BLaER1 treated with 17β-estradiol and CSF1 and Interleukin-3, amounts not matched to agents 10 nM and 100 nM (cell line): ENCODE data around the gene SLC35F3.

ENCODE experiments used
- H3K27ac ChIP-seq, 11 experiments: shearing (Covaris generic); formaldehyde crosslinking; 2 replicates each; pipeline ENCODE4 v1.8.1; 2022
- H3K27me3 ChIP-seq, 11 experiments: shearing (Covaris generic); formaldehyde crosslinking; 2 replicates each; pipeline ENCODE4 v1.8.1; 2022
- H3K36me3 ChIP-seq, 11 experiments: shearing (Covaris generic); formaldehyde crosslinking; 2 replicates each; pipeline ENCODE4 v1.8.1; 2022
- H3K4me1 ChIP-seq, 10 experiments: shearing (Covaris generic); formaldehyde crosslinking; 2 replicates each; pipeline ENCODE4 v1.8.1; 2022
- H3K4me2 ChIP-seq, 11 experiments: shearing (Covaris generic); formaldehyde crosslinking; 2 replicates each; pipeline ENCODE4 v1.8.1; 2022
- H3K4me3 ChIP-seq, 10 experiments: shearing (Covaris generic); formaldehyde crosslinking; 2 replicates each; pipeline ENCODE4 v1.8.1; 2022
- H3K9ac ChIP-seq, 11 experiments: shearing (Covaris generic); formaldehyde crosslinking; 2 replicates each; pipeline ENCODE4 v1.8.1; 2022
- H3K9me3 ChIP-seq, 11 experiments: shearing (Covaris generic); formaldehyde crosslinking; replicated peaks in 1 of 11; 2 replicates each; pipeline ENCODE4 v1.8.1; 2022
- H4K20me1 ChIP-seq, 11 experiments: shearing (Covaris generic); formaldehyde crosslinking; 2 replicates each; pipeline ENCODE4 v1.8.1; 2022
- Cebpa-rat ChIP-seq, 11 experiments: shearing (Covaris generic); IDR thresholded peaks; 2 replicates each; pipeline ENCODE4 v1.8.1; 2022

The SLC35F3 gene

GRCh38 chr1:234373064-234373958 is 468.8 kb downstream of the SLC35F3 start, which contains the start of gene COA6:
Gene COA6 (plus strand): TSS chr1:234373456. CDS start chr1:234373467, 11 bp downstream.
- peak within 1 kb of the TSS; percentile 87 to 96 (median 94) for H3K27ac ChIP-seq
- peak within 1 kb of the TSS; percentile 89 to 97 (median 94) for H3K9ac ChIP-seq
- H3K4me2 ChIP-seq = peak within 1 kb of the TSS; percentile 73 to 96 (median 86)
- H3K36me3 ChIP-seq = peaks cover 31 to 38% (median 34%) of the 10 kb centered on the region in 11 experiments
- H3K4me3 ChIP-seq = peak within 1 kb of the TSS; percentile 68 to 90 (median 82)
- no peaks in the 10 kb centered on the region for H3K27me3 ChIP-seq
- peaks cover 0 to 8% (median 0%) of the 10 kb centered on the region in 11 experiments; a peak in 2 of 22 replicates for H3K9me3 ChIP-seq
- H4K20me1 ChIP-seq = 0 out of 22 replicates have a peak, but pooled peaks cover 0 to 6% (median 0%) of the 10 kb centered on the region in 11 experiments
- peaks cover 17 to 49% (median 28%) of the 10 kb centered on the region in 10 experiments for H3K4me1 ChIP-seq
- no peak for TF ChIP-seq Cebpa-rat (IDR thresholded peaks at IDR 0.05)

- Histone ChIP-seq H3K4me3 (peak overlapping the region; percentile 68 to 90 (median 82)), H3K36me3 (peaks cover 37 to 44% (median 40%) of the 10 kb centered on the region in 11 experiments), H3K27me3 (no peaks in the 10 kb centered on the region), H3K9me3 (peaks cover 0 to 14% (median 2%) of the 10 kb centered on the region in 11 experiments; a peak in 8 of 22 replicates), H3K9ac (peak overlapping the region; percentile 89 to 97 (median 94)), H3K4me2 (peak overlapping the region; percentile 68 to 96 (median 86)), H3K27ac (peak overlapping the region; percentile 87 to 96 (median 94)), H3K4me1 (peaks cover 17 to 49% (median 28%) of the 10 kb centered on the region in 10 experiments), H4K20me1 (0 out of 22 replicates have a peak, but pooled peaks cover 0 to 6% (median 0%) of the 10 kb centered on the region in 11 experiments)
- no peak for TF ChIP-seq Cebpa-rat (IDR thresholded peaks at IDR 0.05)
These were observed 469.4 kb downstream of the SLC35F3 start for GRCh38 chr1:234373959-234374254.
